ENCODE measurements around the gene RAP2B.

GRCh38 chr3:153172796-153173757, 11.1 kb downstream of the RAP2B start:
- TF ChIP-seq CTCF (IDR thresholded peaks at IDR 0.05), result no peak
- no peak for TF ChIP-seq POLR2A (IDR thresholded peaks at IDR 0.05)

All from Peyer's patch (tissue), 4 donors.